ENCODE results near the gene HPS6.

Gene HPS6

GRCh38 chr10:102069071-102069470 lies 3.9 kb downstream of the HPS6 start:
- DNase-seq (ENCODE audit: low read depth) = no peak

GRCh38 chr10:102072673-102073527 lies 7.8 kb downstream of the HPS6 start:
- DNase-seq (ENCODE audit: low read depth) = peak; percentile 66

GRCh38 chr10:102083541-102083940 lies 18.4 kb downstream of the HPS6 start:
- no peak for DNase-seq (ENCODE audit: low read depth)

- no peak for DNase-seq (ENCODE audit: low read depth)
Measured at GRCh38 chr10:102085336-102085735, 20.2 kb downstream of the HPS6 start.

- no peak for DNase-seq (ENCODE audit: low read depth)
Measured at GRCh38 chr10:102086196-102086595, 21.0 kb downstream of the HPS6 start.

GRCh38 chr10:102090772-102091171 lies 25.6 kb downstream of the HPS6 start:
- no peak for DNase-seq (ENCODE audit: low read depth)

- no peak for DNase-seq (ENCODE audit: low read depth)
Measured at GRCh38 chr10:102096449-102096848, 31.3 kb downstream of the HPS6 start.

- no peak for DNase-seq (ENCODE audit: low read depth)
Measured at GRCh38 chr10:102101152-102101551, 36.0 kb downstream of the HPS6 start.

GRCh38 chr10:102102421-102102820 lies 37.3 kb downstream of the HPS6 start:
- DNase-seq (ENCODE audit: low read depth) = no peak

- no peak for DNase-seq (ENCODE audit: low read depth)
Measured at GRCh38 chr10:102106998-102107397, 41.8 kb downstream of the HPS6 start.

- no peak for DNase-seq (ENCODE audit: low read depth)
Measured at GRCh38 chr10:102109166-102110116, 44.3 kb downstream of the HPS6 start.

GRCh38 chr10:102111276-102111675 lies 46.1 kb downstream of the HPS6 start:
- DNase-seq (ENCODE audit: low read depth) = no peak

- DNase-seq (ENCODE audit: low read depth) = no peak
Measured at GRCh38 chr10:102112210-102112817, 47.2 kb downstream of the HPS6 start.

- DNase-seq (ENCODE audit: low read depth) = no peak
Measured at GRCh38 chr10:102113261-102113955, 48.3 kb downstream of the HPS6 start.

GRCh38 chr10:102113956-102114857 lies 49.1 kb downstream of the HPS6 start:
- DNase-seq (ENCODE audit: low read depth) = no peak

- DNase-seq (ENCODE audit: low read depth) = peak; percentile 73
Measured at GRCh38 chr10:102114861-102115618, 49.9 kb downstream of the HPS6 start.

GRCh38 chr10:102115775-102116174 lies 50.6 kb downstream of the HPS6 start:
- no peak for DNase-seq (ENCODE audit: low read depth)

GRCh38 chr10:102116656-102117055 lies 51.5 kb downstream of the HPS6 start:
- no peak for DNase-seq (ENCODE audit: low read depth)
